H1 (cell line): ENCODE measurements around the gene C1QTNF1. TPM values are rescaled to one million over a fixed set of nuclear protein-coding genes. Genes with fewer than 3 reads are reported as not detected.

Source experiments
- CTBP2 ChIP-seq: IDR thresholded peaks from 2 replicates; pipeline ENCODE4 v1.7.0; 2011; ENCODE audit warnings: borderline replicate concordance, mild to moderate bottlenecking, moderate library complexity, mixed read lengths, low read length; ENCODE audit not compliant: insufficient read depth, insufficient read length
- GABPA ChIP-seq: IDR thresholded peaks from 2 replicates; pipeline ENCODE4 v1.6.1; 2011; ENCODE audit warnings: mild to moderate bottlenecking, low read length, moderate library complexity, borderline replicate concordance; ENCODE audit not compliant: insufficient read depth
- RXRA ChIP-seq: IDR thresholded peaks from 2 replicates; pipeline ENCODE4 v1.6.1; 2011; ENCODE audit warnings: low read depth, mild to moderate bottlenecking, low read length, moderate library complexity; ENCODE audit not compliant: insufficient read depth
- SIX5 ChIP-seq: IDR thresholded peaks from 2 replicates; pipeline ENCODE4 v1.6.1; 2011; ENCODE audit warnings: mild to moderate bottlenecking, low read depth, low read length
- TEAD4 ChIP-seq: IDR thresholded peaks from 2 replicates; pipeline ENCODE4 v1.6.1; 2012; ENCODE audit warnings: low read depth, low read length, inconsistent platforms, mixed read lengths
- polyA plus RNA-seq, 7 experiments: library from polyadenylated mRNA; depleted of rRNA in 3 of 7; stranded (reverse) in 5 of 7; unstranded in 2 of 7; fragments of >200 nt in 5 of 7; fragments of 200-250 nt in 2 of 7; gene quantifications; 1 replicate in 5 of 7; 2 replicates in 1 of 7; 4 replicates in 1 of 7; pipeline versions ENCODE4 v1.2.1 to v1.2.3, GENCODE V29; 2011 to 2013; ENCODE audit warnings: missing spikeins in 2 of 7, mixed read lengths in 2 of 7
- total RNA-seq: library from RNA; stranded (reverse); fragmentation: NEBNext Ultra II Directional; extraction: Animal tissue kit (Norgen Biotek cat#: 25700); gene quantifications from 2 replicates; pipeline ENCODE4 v1.2.1, GENCODE V29; 2021
- TF ChIP-seq, protein P1 (sequence below): IDR thresholded peaks from 2 replicates; pipeline ENCODE4 v1.6.1; 2011; ENCODE audit warnings: low read depth, mild to moderate bottlenecking, low read length; ENCODE audit not compliant: insufficient read depth

C1QTNF1 gene
- total and polyA plus RNA-seq, 2 of the 8 experiments (the other 6 are each of a cell fraction or from before 2014, with no cell fraction given), result 1.5 to 2.5 TPM

DNA sequence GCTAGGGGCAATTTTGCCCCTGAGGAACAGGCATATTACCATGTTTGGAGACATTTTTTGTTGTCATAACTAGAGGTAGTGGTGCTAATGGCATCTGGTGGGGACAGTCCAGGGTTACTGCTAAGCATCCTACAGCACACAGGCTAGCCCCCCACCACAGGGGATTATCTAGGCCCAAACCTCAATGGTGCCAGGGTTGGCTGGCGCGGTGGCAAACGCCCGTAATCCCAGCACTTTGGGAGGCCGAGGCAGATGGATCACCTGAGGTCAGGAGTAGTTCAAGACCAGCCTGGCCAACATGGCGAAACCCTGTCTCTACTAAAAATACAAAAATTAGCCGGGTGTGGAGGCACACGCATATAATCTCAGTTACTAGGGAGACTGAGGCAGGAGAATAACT is 15.2 kb downstream of the C1QTNF1 start (continued):
- TF ChIP-seq GABPA (no peak), TEAD4 (no peak), CTBP2 (no peak), SIX5 (no peak), RXRA (no peak)
- TF ChIP-seq, protein P1, sequence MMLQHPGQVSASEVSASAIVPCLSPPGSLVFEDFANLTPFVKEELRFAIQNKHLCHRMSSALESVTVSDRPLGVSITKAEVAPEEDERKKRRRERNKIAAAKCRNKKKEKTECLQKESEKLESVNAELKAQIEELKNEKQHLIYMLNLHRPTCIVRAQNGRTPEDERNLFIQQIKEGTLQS, result no peak
- TF ChIP-seq, all 59 proteins: peak for 0
